HepG2 (cell line): ENCODE data around the gene WDFY1. TPM values are rescaled to one million over a fixed set of nuclear protein-coding genes. Genes with fewer than 3 reads are reported as not detected.

ENCODE experiments used
- ATAC-seq: fragments of 200-7000 bp; cut with Tn5 transposase; 3 replicates; pipeline ENCODE4 v1.9.1; 2020; ENCODE audit warnings: mild to moderate bottlenecking, moderate library complexity
- BruUV-seq: library from RNA; stranded (reverse); fragments of 400-500 nt; replicated peaks from 2 replicates; lab custom pipeline; 2021; lab: Mats Ljungman, UMichigan
- CTCF ChIA-PET: fragments of 300-600 bp; formaldehyde crosslinking; extraction: SDS; loops from one replicate; lab custom pipeline; 2021; ENCODE audit warnings: low total read pairs, inconsistent platforms, low intra/inter-chr PET ratio; lab: Yijun Ruan, JAX
- POLR2A ChIA-PET: fragments of 350-600 bp; sonication (Branson Sonifier 250); formaldehyde crosslinking; loops from one replicate; lab custom pipeline; 2020; ENCODE audit warnings: antibody characterized with exemption, inconsistent platforms; lab: Yijun Ruan, JAX
- DNase-seq: peaks from one replicate; pipeline ENCODE4 v3.0.0-alpha.2; 2015; ENCODE audit warnings: low spot score
- FAIRE-seq: peaks from 3 replicates; lab custom pipeline; 2011; peaks lifted over from hg19 to GRCh38; lab: Jason Lieb, UNC
- H2AFZ ChIP-seq: one replicate; pipeline ENCODE4 v1.6.1; 2011; ENCODE audit warnings: low read length, inconsistent platforms
- H3K27ac ChIP-seq: fragments of 300-600 bp; 3 replicates; pipeline ENCODE4 v1.8.0; 2011; ENCODE audit warnings: mixed run types, mild to moderate bottlenecking, mixed read lengths, low read length, inconsistent platforms; ENCODE audit not compliant: insufficient read depth; ENCODE audit errors: extremely low read length
- H3K27me3 ChIP-seq, 2 experiments: fragments of 200-600 bp in 1 of 2; 2 replicates in 1 of 2; 3 replicates in 1 of 2; pipeline versions ENCODE4 v1.6.0 to v1.8.0; 2011; ENCODE audit warnings: low read length in 2 of 2, mild to moderate bottlenecking in 2 of 2, moderate library complexity in 2 of 2, inconsistent platforms in 1 of 2; ENCODE audit not compliant: insufficient read depth in 2 of 2, control insufficient read depth in 1 of 2
- H3K36me3 ChIP-seq, 2 experiments: fragments of 200-600 bp in 1 of 2; replicated peaks in 1 of 2; 2 replicates in 1 of 2; 3 replicates in 1 of 2; pipeline versions ENCODE4 v1.5.1 to v1.8.0; 2011; ENCODE audit warnings: low read length in 2 of 2, inconsistent platforms in 1 of 2; ENCODE audit not compliant: insufficient read depth in 2 of 2, control insufficient read depth in 1 of 2
- H3K4me1 ChIP-seq: 2 replicates; pipeline ENCODE4 v1.5.1; 2012; ENCODE audit warnings: low read length, inconsistent platforms; ENCODE audit not compliant: insufficient read depth
- H3K4me2 ChIP-seq: 2 replicates; pipeline ENCODE4 v1.6.0; 2011; ENCODE audit warnings: low read depth, low read length, inconsistent platforms
- H3K4me3 ChIP-seq, 3 experiments: fragments of 200-600 bp in 1 of 3; sonication (generic), shearing (Covaris generic) in 1 of 3; replicated peaks in 1 of 3; 2 replicates each; pipeline ENCODE4 v1.5.1; 2011 to 2016; ENCODE audit warnings: low read length in 3 of 3, inconsistent platforms in 2 of 3, low read depth in 2 of 3, mild to moderate bottlenecking in 2 of 3, control low read depth in 1 of 3, mixed read lengths in 1 of 3; ENCODE audit not compliant: insufficient read depth in 1 of 3
- H3K79me2 ChIP-seq: one replicate; pipeline ENCODE4 v1.6.1; 2011; ENCODE audit warnings: low read length, inconsistent platforms; ENCODE audit not compliant: insufficient read depth
- H3K9ac ChIP-seq: 2 replicates; pipeline ENCODE4 v1.6.0; 2011; ENCODE audit warnings: mild to moderate bottlenecking, low read depth, low read length, inconsistent platforms; ENCODE audit not compliant: insufficient read depth
- H3K9me3 ChIP-seq: 2 replicates; pipeline ENCODE4 v1.5.1; 2012; ENCODE audit warnings: mild to moderate bottlenecking, low read length
- H4K20me1 ChIP-seq: 2 replicates; pipeline ENCODE4 v1.6.0; 2011; ENCODE audit warnings: inconsistent platforms, mild to moderate bottlenecking, low read length, moderate library complexity; ENCODE audit not compliant: insufficient read depth
- JUNB ChIP-seq: sonication (generic); formaldehyde crosslinking; IDR thresholded peaks from 2 replicates; pipeline ENCODE4 v1.8.0; 2022; ENCODE audit warnings: missing genetic modification reagents, mild to moderate bottlenecking, borderline replicate concordance
- KLF12 ChIP-seq: sonication (generic); formaldehyde crosslinking; IDR thresholded peaks from 2 replicates; pipeline ENCODE4 v1.4.0; 2020; ENCODE audit warnings: missing genetic modification reagents, borderline replicate concordance
- MAFF ChIP-seq: IDR thresholded peaks from 2 replicates; pipeline ENCODE4 v1.6.1; 2011; ENCODE audit warnings: low read depth, low read length, improper control_type of control experiment
- MAFK ChIP-seq, 2 experiments: IDR thresholded peaks in 1 of 2; conservative IDR thresholded peaks in 1 of 2; 2 replicates each; pipeline ENCODE4 v1.6.1; 2011; ENCODE audit warnings: improper control_type of control experiment in 2 of 2, low read length in 2 of 2
- RARA ChIP-seq: IDR thresholded peaks from 2 replicates; pipeline ENCODE4 v1.6.1; 2016; ENCODE audit warnings: missing genetic modification reagents, missing compliant biosample characterization
- RBFOX2 ChIP-seq: fragments of 200-400 bp; formaldehyde crosslinking; IDR thresholded peaks from 2 replicates; pipeline ENCODE4 v1.6.1; 2017; ENCODE audit warnings: low read depth, mild to moderate bottlenecking, low read length
- STAG1 ChIP-seq: sonication (generic); formaldehyde crosslinking; IDR thresholded peaks from 2 replicates; pipeline ENCODE4 v1.4.0; 2020; ENCODE audit warnings: missing genetic modification reagents
- TCF7 ChIP-seq: sonication (generic); IDR thresholded peaks from 2 replicates; pipeline ENCODE4 v1.6.1; 2016; ENCODE audit warnings: antibody characterized with exemption, low read depth
- ZNF124 ChIP-seq: sonication (generic); formaldehyde crosslinking; IDR thresholded peaks from 2 replicates; pipeline ENCODE4 v1.4.0; 2020; ENCODE audit warnings: missing genetic modification reagents
- ZNF253 ChIP-seq: sonication (generic); formaldehyde crosslinking; IDR thresholded peaks from 2 replicates; pipeline ENCODE4 v1.8.0; 2022; ENCODE audit warnings: mild to moderate bottlenecking, missing genetic modification reagents, borderline replicate concordance
- ZNF557 ChIP-seq: sonication (generic); formaldehyde crosslinking; IDR thresholded peaks from 2 replicates; pipeline ENCODE4 v1.4.0; 2020; ENCODE audit warnings: missing genetic modification reagents
- ZSCAN12 ChIP-seq: sonication (generic); formaldehyde crosslinking; IDR thresholded peaks from 2 replicates; pipeline ENCODE4 v1.9.0; 2021; ENCODE audit warnings: mild to moderate bottlenecking, missing genetic modification reagents
- ZSCAN22 ChIP-seq: sonication (generic); formaldehyde crosslinking; IDR thresholded peaks from 2 replicates; pipeline ENCODE4 v1.4.0; 2020; ENCODE audit warnings: mild to moderate bottlenecking, missing genetic modification reagents
- WGBS: methylation state at CpG from one replicate; pipeline ENCODE4 v1.1.6; 2017; ENCODE audit warnings: low lambda C conversion rate; 5-methylcytosine and 5-hydroxymethylcytosine counted together
- in situ Hi-C: cut with HindIII; loops from 2 replicates; pipeline ENCODE4 v1.10.0; 2017; ENCODE audit warnings: low pct_unique_long_range_greater_than_20kb; ENCODE audit not compliant: extremely low pct_ligation_motif_present
- intact Hi-C: fragments of 100-400 bp; cut with micrococcal nuclease; formaldehyde crosslinking; loops from one replicate; pipeline ENCODE4 v1.10.0; 2022; ENCODE audit not compliant: unreplicated experiment
- polyA plus RNA-seq, 8 experiments: library from polyadenylated mRNA; depleted of rRNA in 3 of 8; stranded (reverse) in 7 of 8; unstranded in 1 of 8; fragments of >200 nt; fragmentation: Illumina TruSeq in 4 of 8; extraction: Trizol in 4 of 8; gene quantifications; 2 replicates each; pipeline versions ENCODE4 v1.2.1 to v1.2.3, GENCODE V29; 2011 to 2016; ENCODE audit warnings: low read depth in 4 of 8, missing spikeins in 1 of 8, mixed read lengths in 1 of 8; ENCODE audit not compliant: insufficient read depth in 1 of 8
- total RNA-seq, 5 experiments: library from RNA; depleted of rRNA; stranded (reverse); fragments of >200 nt; fragmentation: Illumina TruSeq; extraction: Trizol; gene quantifications; 2 replicates each; pipeline ENCODE4 v1.2.3, GENCODE V29; 2016; ENCODE audit warnings: low read depth in 1 of 5
- TF ChIP-seq, protein P1 (sequence below): sonication (generic); formaldehyde crosslinking; IDR thresholded peaks from 2 replicates; pipeline ENCODE4 v1.5.1; 2020; ENCODE audit warnings: missing genetic modification reagents, mild to moderate bottlenecking, borderline replicate concordance
- TF ChIP-seq, protein P2 (sequence below): sonication (generic); formaldehyde crosslinking; IDR thresholded peaks from 2 replicates; pipeline ENCODE4 v1.4.0; 2020; ENCODE audit warnings: mild to moderate bottlenecking, missing genetic modification reagents

The WDFY1 gene
- total and polyA plus RNA-seq, 2 of the 13 experiments (the other 11 are each of a cell fraction or from before 2014, with no cell fraction given), result 77.0 to 78.4 TPM

DNA sequence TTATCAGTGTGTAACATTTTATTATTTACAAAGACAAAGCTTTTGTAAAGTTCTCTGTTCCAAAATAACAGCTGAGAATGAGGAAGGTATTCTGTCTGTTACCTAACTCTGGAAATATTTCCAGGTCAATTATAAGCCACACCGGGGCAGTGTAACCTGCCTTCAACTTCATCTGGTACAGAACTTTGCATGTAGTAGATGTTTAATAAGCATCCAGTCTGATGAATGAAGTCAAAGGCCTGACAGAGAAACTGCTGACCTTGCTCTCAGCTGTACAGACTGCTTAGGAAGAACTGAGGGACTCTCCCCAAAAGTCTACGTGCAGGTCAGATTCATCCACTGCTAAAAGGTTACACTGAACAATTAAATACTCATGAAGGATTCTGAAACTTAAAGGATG lies 43.3 kb downstream of the WDFY1 start (continued):
- TF ChIP-seq, protein P1, sequence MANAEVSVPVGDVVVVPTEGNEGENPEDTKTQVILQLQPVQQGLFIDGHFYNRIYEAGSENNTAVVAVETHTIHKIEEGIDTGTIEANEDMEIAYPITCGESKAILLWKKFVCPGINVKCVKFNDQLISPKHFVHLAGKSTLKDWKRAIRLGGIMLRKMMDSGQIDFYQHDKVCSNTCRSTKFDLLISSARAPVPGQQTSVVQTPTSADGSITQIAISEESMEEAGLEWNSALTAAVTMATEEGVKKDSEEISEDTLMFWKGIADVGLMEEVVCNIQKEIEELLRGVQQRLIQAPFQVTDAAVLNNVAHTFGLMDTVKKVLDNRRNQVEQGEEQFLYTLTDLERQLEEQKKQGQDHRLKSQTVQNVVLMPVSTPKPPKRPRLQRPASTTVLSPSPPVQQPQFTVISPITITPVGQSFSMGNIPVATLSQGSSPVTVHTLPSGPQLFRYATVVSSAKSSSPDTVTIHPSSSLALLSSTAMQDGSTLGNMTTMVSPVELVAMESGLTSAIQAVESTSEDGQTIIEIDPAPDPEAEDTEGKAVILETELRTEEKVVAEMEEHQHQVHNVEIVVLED, result no peak
- peak; percentile 89 for TF ChIP-seq MAFF
- TF ChIP-seq ZNF124, result 0 out of 2 replicates have a peak, but pooled peaks have one; percentile 17
- TF ChIP-seq, protein P2, sequence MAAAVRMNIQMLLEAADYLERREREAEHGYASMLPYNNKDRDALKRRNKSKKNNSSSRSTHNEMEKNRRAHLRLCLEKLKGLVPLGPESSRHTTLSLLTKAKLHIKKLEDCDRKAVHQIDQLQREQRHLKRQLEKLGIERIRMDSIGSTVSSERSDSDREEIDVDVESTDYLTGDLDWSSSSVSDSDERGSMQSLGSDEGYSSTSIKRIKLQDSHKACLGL (CRISPR knock-in tag), result no peak
- peak; percentile 92 to 93 for TF ChIP-seq MAFK (conservative IDR thresholded peaks at IDR 0.05 in 1 of 2, IDR thresholded peaks at IDR 0.05 in 1 of 2; ENCODE audit: low read length in 2 of 2)
- TF ChIP-seq TCF7, result no peak
- TF ChIP-seq STAG1 (CRISPR knock-in tag), result peak; percentile 67
- no peak for TF ChIP-seq RBFOX2
- no peak for TF ChIP-seq KLF12 (CRISPR knock-in tag)
- TF ChIP-seq RARA (CRISPR knock-in tag), result no peak

DNA sequence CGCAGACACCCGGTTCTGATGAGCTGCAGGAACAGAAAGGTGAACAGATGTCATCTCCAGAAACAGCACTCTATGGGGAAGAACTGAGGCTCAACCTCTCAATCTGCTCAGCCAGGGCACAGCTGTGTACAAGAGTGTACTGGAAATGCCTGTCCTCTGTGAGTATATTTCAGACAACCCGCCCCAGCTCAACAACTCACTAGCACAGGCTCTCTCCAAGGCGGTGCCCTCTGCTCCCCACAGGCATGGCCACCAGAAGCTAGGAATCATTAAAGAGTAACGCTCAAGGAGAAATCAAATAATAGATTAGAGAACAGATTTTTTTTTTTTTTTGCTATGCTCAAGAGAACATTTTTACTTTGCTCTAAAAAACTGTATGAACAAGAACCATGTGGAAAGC lies 43.8 kb downstream of the WDFY1 start:
- intact Hi-C loops, result no loop called here
- 76% methylated on average over 5 of the region's 5 CpGs for WGBS
- Histone ChIP-seq H3K27ac (no peak overlapping the region), H3K79me2 (no peaks in the 10 kb centered on the region), H3K4me3 (no peak overlapping the region), H3K4me1 (no peaks in the 10 kb centered on the region), H3K27me3 (no peaks in the 10 kb centered on the region), H3K4me2 (no peak overlapping the region), H3K9me3 (no peaks in the 10 kb centered on the region), H4K20me1 (no peaks in the 10 kb centered on the region), H3K9ac (no peak overlapping the region), H2AFZ (no peak overlapping the region), H3K36me3 (peaks cover 16 to 51% of the 10 kb centered on the region in 2 experiments)
- ChIA-PET POLR2A (interaction anchor here (2.0 kb wide), 1 partner anchor 28 kb away, joined by 12 read pairs; no protein-coding TSS in a partner anchor), CTCF (interaction anchor here (1.3 kb wide), 1 partner anchor 69 kb away, joined by 6 read pairs; no protein-coding TSS in a partner anchor)
- no TSS peak for BruUV-seq
- ATAC-seq, result peak; percentile 61
- TF ChIP-seq ZSCAN12 (CRISPR knock-in tag) (no peak), ZNF253 (CRISPR knock-in tag) (no peak), ZNF557 (no peak), JUNB (CRISPR knock-in tag) (no peak), ZSCAN22 (CRISPR knock-in tag) (no peak)
- no peak for DNase-seq
- FAIRE-seq, result no peak
- in situ Hi-C loops, result no loop called here
